Measurements from ENCODE around the gene SEL1L2. TPM values are rescaled to one million over a fixed set of nuclear protein-coding genes. Genes with fewer than 3 reads are reported as not detected.

SEL1L2 gene
- total and polyA plus RNA-seq, 9 of the 15 experiments (the other 6 are each of a cell fraction or from before 2014, with no cell fraction given): not detected

GRCh38 chr20:13800728-13801134, 189.7 kb downstream of the SEL1L2 start (continued):
- TF ChIP-seq ZFP30 (CRISPR knock-in tag; IDR thresholded peaks at IDR 0.05; ENCODE audit: borderline replicate concordance) (no peak), HCFC1 (IDR thresholded peaks at IDR 0.05; ENCODE audit: low read depth, low read length) (no peak), ZNF197 (CRISPR knock-in tag; IDR thresholded peaks at IDR 0.05; ENCODE audit: low read depth) (no peak), ATF7 (IDR thresholded peaks at IDR 0.05) (no peak), CBFB (CRISPR knock-in tag; IDR thresholded peaks at IDR 0.05) (no peak)

GRCh38 chr20:13799974-13800373, 190.4 kb downstream of the SEL1L2 start:
- no peak for TF ChIP-seq BMI1 (IDR thresholded peaks at IDR 0.05; ENCODE audit: low read length)
- TF ChIP-seq TAL1 (IDR thresholded peaks at IDR 0.05): no peak
- no peak for TF ChIP-seq ZNF586 (CRISPR knock-in tag; conservative IDR thresholded peaks at IDR 0.05)
- TF ChIP-seq CHD2 (IDR thresholded peaks at IDR 0.05; ENCODE audit: low read depth, low read length): no peak
- no peak for TF ChIP-seq SIX5 (IDR thresholded peaks at IDR 0.05; ENCODE audit: borderline replicate concordance in 1 of 2, insufficient read depth in 1 of 2, low read depth in 1 of 2, low read length in 2 of 2)
- TF ChIP-seq ZNF12 (CRISPR knock-in tag; IDR thresholded peaks at IDR 0.05): no peak
- no peak for TF ChIP-seq CBX1 (IDR thresholded peaks at IDR 0.05; ENCODE audit: low read depth)
- TF ChIP-seq KAT2B (IDR thresholded peaks at IDR 0.05; ENCODE audit: low read depth, low read length): no peak
- no peak for TF ChIP-seq FOXJ3 (CRISPR knock-in tag; IDR thresholded peaks at IDR 0.05)
- no peaks in the 10 kb centered on the region for H3K9me3 ChIP-seq (replicated peaks; ENCODE audit: control insufficient read depth, insufficient read depth, low read depth, low read length)
- no peak overlapping the region for H3K9ac ChIP-seq (ENCODE audit: insufficient read depth in 1 of 2, low read depth in 2 of 2, low read length in 2 of 2)
- 89% methylated on average over 1 of the region's 2 CpGs for WGBS (ENCODE audit: insufficient coverage, low coverage, missing lambda C conversion rate)
- H3K79me2 ChIP-seq (ENCODE audit: control insufficient read depth, insufficient read depth, low read length): no peaks in the 10 kb centered on the region
- H3K27me3 ChIP-seq (ENCODE audit: control insufficient read depth in 2 of 2, insufficient read depth in 2 of 2, low read length in 2 of 2): no peaks in the 10 kb centered on the region
- no peaks in the 10 kb centered on the region for H3K4me1 ChIP-seq (replicated peaks in 1 of 2; ENCODE audit: control insufficient read depth in 2 of 2, insufficient read depth in 2 of 2, low read length in 2 of 2)
- in situ Hi-C loops (cut with MboI) (no loop called here), intact Hi-C loops (cut with micrococcal nuclease) (no loop called here)
- ChIA-PET CTCF (ENCODE audit: low intra/inter-chr PET ratio) (no interaction called here), POLR2A (interaction anchor here (2.0 kb wide), 1 partner anchor 11 kb away, joined by 5 read pairs; no protein-coding TSS in a partner anchor)
- ATAC-seq (no peak), FAIRE-seq (no peak), DNase-seq (ENCODE audit: extremely low read depth in 1 of 4, low spot score in 3 of 4) (no peak)
- peaks cover 84% of the 10 kb centered on the region for H3K36me3 ChIP-seq (ENCODE audit: control insufficient read depth, insufficient read depth, low read length)
- BruUV-seq (replicated peaks): no TSS peak
- no peaks in the 10 kb centered on the region for H3K9me1 ChIP-seq (ENCODE audit: control insufficient read depth, insufficient read depth, low read length)
- H2AFZ ChIP-seq (ENCODE audit: low read depth, low read length): no peak overlapping the region
- no peaks in the 10 kb centered on the region for H4K20me1 ChIP-seq (replicated peaks; ENCODE audit: control insufficient read depth, insufficient read depth, low read length)
- no peak overlapping the region for H3K4me3 ChIP-seq
- H3K4me2 ChIP-seq (ENCODE audit: insufficient read depth, low read length): no peak overlapping the region
- no peak overlapping the region for H3K27ac ChIP-seq (ENCODE audit: extremely low read depth, low read depth, low read length)

Small RNA genes within 50 kb of the gene (small RNA-seq; reads per million reads assigned to genes)
- gene RNU6-278P (not detected), gene RPS3P1 (not detected)

Other genes starting within 250 kb of the SEL1L2 start
- gene ESF1, start 205.7 kb downstream of the SEL1L2 start, total RNA-seq (2014; rRNA removed): 16.0 and 18.6 TPM in 2 replicates
- 30.4 and 32.8 TPM in 2 replicates for gene ESF1, start 205.7 kb downstream of the SEL1L2 start, total RNA-seq (2014; rRNA removed; fragmentation: Illumina TruSeq; extraction: Trizol)
- gene ESF1, start 205.7 kb downstream of the SEL1L2 start, total RNA-seq (2015; rRNA removed; fragmentation: Illumina TruSeq; extraction: Trizol): 27.5 and 29.2 TPM in 2 replicates
- 13.8 and 14.0 TPM in 2 replicates for gene ESF1, start 205.7 kb downstream of the SEL1L2 start, total RNA-seq (2021)
- 6.1 and 7.0 TPM in 2 replicates for gene ESF1, start 205.7 kb downstream of the SEL1L2 start, polyA plus RNA-seq (2011; rRNA removed)
- 21.7 and 28.9 TPM in 2 replicates for gene ESF1, start 205.7 kb downstream of the SEL1L2 start, polyA plus RNA-seq (2014; fragmentation: Illumina TruSeq; extraction: Trizol)
- 10 to 100 TPM; 14.7 to 15.8 TPM for gene ESF1, start 205.7 kb downstream of the SEL1L2 start, polyA plus RNA-seq (2014; fragmentation: Nextera tagmentation; extraction: Ambion mirVana)
- 17.4 and 19.2 TPM in 2 replicates for gene ESF1, start 205.7 kb downstream of the SEL1L2 start, polyA plus RNA-seq (2014; rRNA removed)
- 16.1 and 17.2 TPM in 2 replicates for gene NDUFAF5, start 205.6 kb downstream of the SEL1L2 start, total RNA-seq (2014; rRNA removed)
- 30.3 and 36.5 TPM in 2 replicates for gene NDUFAF5, start 205.6 kb downstream of the SEL1L2 start, total RNA-seq (2014; rRNA removed; fragmentation: Illumina TruSeq; extraction: Trizol)
- gene NDUFAF5, start 205.6 kb downstream of the SEL1L2 start, total RNA-seq (2015; rRNA removed; fragmentation: Illumina TruSeq; extraction: Trizol): 20.3 and 23.6 TPM in 2 replicates
- gene NDUFAF5, start 205.6 kb downstream of the SEL1L2 start, total RNA-seq (2021): 27.8 and 33.1 TPM in 2 replicates
- 25.3 and 29.5 TPM in 2 replicates for gene NDUFAF5, start 205.6 kb downstream of the SEL1L2 start, polyA plus RNA-seq (2011; rRNA removed)
- 20.3 and 20.5 TPM in 2 replicates for gene NDUFAF5, start 205.6 kb downstream of the SEL1L2 start, polyA plus RNA-seq (2014; fragmentation: Illumina TruSeq; extraction: Trizol)
- 10 to 100 TPM; 27.3 to 32.3 TPM for gene NDUFAF5, start 205.6 kb downstream of the SEL1L2 start, polyA plus RNA-seq (2014; fragmentation: Nextera tagmentation; extraction: Ambion mirVana)
- gene NDUFAF5, start 205.6 kb downstream of the SEL1L2 start, polyA plus RNA-seq (2014; rRNA removed): 25.5 and 31.8 TPM in 2 replicates
- not detected in 2 replicates for gene MACROD2, start 4.9 kb upstream of the SEL1L2 start, total RNA-seq (2014; rRNA removed)
- gene MACROD2, start 4.9 kb upstream of the SEL1L2 start, total RNA-seq (2014; rRNA removed; fragmentation: Illumina TruSeq; extraction: Trizol): not detected in 2 replicates
- not detected in 2 replicates for gene MACROD2, start 4.9 kb upstream of the SEL1L2 start, total RNA-seq (2015; rRNA removed; fragmentation: Illumina TruSeq; extraction: Trizol)
- not detected in 2 replicates for gene MACROD2, start 4.9 kb upstream of the SEL1L2 start, total RNA-seq (2021)
- gene MACROD2, start 4.9 kb upstream of the SEL1L2 start, polyA plus RNA-seq (2011; rRNA removed): not detected in 2 replicates
- not detected in 2 replicates for gene MACROD2, start 4.9 kb upstream of the SEL1L2 start, polyA plus RNA-seq (2014; fragmentation: Illumina TruSeq; extraction: Trizol)
- not detected for gene MACROD2, start 4.9 kb upstream of the SEL1L2 start, polyA plus RNA-seq (2014; fragmentation: Nextera tagmentation; extraction: Ambion mirVana)
- not detected in 2 replicates for gene MACROD2, start 4.9 kb upstream of the SEL1L2 start, polyA plus RNA-seq (2014; rRNA removed)

All from K562 (cell line).